HG03045 (cell line): ENCODE results near the gene KLF17.

Experiments
- ATAC-seq: cut with Tn5 transposase; IDR thresholded peaks from one replicate; pipeline ENCODE4 v1.9.1; 2021; ENCODE audit warnings: mild to moderate bottlenecking, moderate library complexity; ENCODE audit not compliant: unreplicated experiment

The KLF17 gene

GRCh38 chr1:44151332-44151731, 32.7 kb downstream of the KLF17 start:
- ATAC-seq = no peak

GRCh38 chr1:44151808-44152207, 33.2 kb downstream of the KLF17 start:
- ATAC-seq = no peak

GRCh38 chr1:44152692-44153091, 34.1 kb downstream of the KLF17 start:
- ATAC-seq = no peak

- ATAC-seq = no peak
These were observed 35.4 kb downstream of the KLF17 start for GRCh38 chr1:44154049-44154448.

GRCh38 chr1:44157903-44158302, 39.3 kb downstream of the KLF17 start:
- ATAC-seq = no peak

- no peak for ATAC-seq
These were observed 40.2 kb downstream of the KLF17 start for GRCh38 chr1:44158871-44159270.

GRCh38 chr1:44161546-44161945, 42.9 kb downstream of the KLF17 start:
- no peak for ATAC-seq

- ATAC-seq = no peak
These were observed 50.0 kb downstream of the KLF17 start for GRCh38 chr1:44168520-44169098.

- no peak for ATAC-seq
These were observed 51.7 kb downstream of the KLF17 start for GRCh38 chr1:44170281-44170823.

- ATAC-seq = no peak
These were observed 56.0 kb downstream of the KLF17 start for GRCh38 chr1:44174630-44175029.
